HepG2 (cell line): ENCODE measurements around the gene KCNRG. TPM values are rescaled to one million over a fixed set of nuclear protein-coding genes. Genes with fewer than 3 reads are reported as not detected.

Source experiments
- ATAC-seq: fragments of 200-7000 bp; cut with Tn5 transposase; 3 replicates; pipeline ENCODE4 v1.9.1; 2020; ENCODE audit warnings: mild to moderate bottlenecking, moderate library complexity
- BruUV-seq: library from RNA; stranded (reverse); fragments of 400-500 nt; replicated peaks from 2 replicates; lab custom pipeline; 2021; lab: Mats Ljungman, UMichigan
- CTCF ChIA-PET: fragments of 300-600 bp; formaldehyde crosslinking; extraction: SDS; loops from one replicate; lab custom pipeline; 2021; ENCODE audit warnings: low total read pairs, inconsistent platforms, low intra/inter-chr PET ratio; lab: Yijun Ruan, JAX
- POLR2A ChIA-PET: fragments of 350-600 bp; sonication (Branson Sonifier 250); formaldehyde crosslinking; loops from one replicate; lab custom pipeline; 2020; ENCODE audit warnings: antibody characterized with exemption, inconsistent platforms; lab: Yijun Ruan, JAX
- DNase-seq: peaks from one replicate; pipeline ENCODE4 v3.0.0-alpha.2; 2015; ENCODE audit warnings: low spot score
- FAIRE-seq: peaks from 3 replicates; lab custom pipeline; 2011; peaks lifted over from hg19 to GRCh38; lab: Jason Lieb, UNC
- H2AFZ ChIP-seq: one replicate; pipeline ENCODE4 v1.6.1; 2011; ENCODE audit warnings: low read length, inconsistent platforms
- H3K27ac ChIP-seq: fragments of 300-600 bp; 3 replicates; pipeline ENCODE4 v1.8.0; 2011; ENCODE audit warnings: mixed run types, mild to moderate bottlenecking, mixed read lengths, low read length, inconsistent platforms; ENCODE audit not compliant: insufficient read depth; ENCODE audit errors: extremely low read length
- H3K27me3 ChIP-seq, 2 experiments: fragments of 200-600 bp in 1 of 2; 2 replicates in 1 of 2; 3 replicates in 1 of 2; pipeline versions ENCODE4 v1.6.0 to v1.8.0; 2011; ENCODE audit warnings: low read length in 2 of 2, mild to moderate bottlenecking in 2 of 2, moderate library complexity in 2 of 2, inconsistent platforms in 1 of 2; ENCODE audit not compliant: insufficient read depth in 2 of 2, control insufficient read depth in 1 of 2
- H3K36me3 ChIP-seq, 2 experiments: fragments of 200-600 bp in 1 of 2; replicated peaks in 1 of 2; 2 replicates in 1 of 2; 3 replicates in 1 of 2; pipeline versions ENCODE4 v1.5.1 to v1.8.0; 2011; ENCODE audit warnings: low read length in 2 of 2, inconsistent platforms in 1 of 2; ENCODE audit not compliant: insufficient read depth in 2 of 2, control insufficient read depth in 1 of 2
- H3K4me1 ChIP-seq: 2 replicates; pipeline ENCODE4 v1.5.1; 2012; ENCODE audit warnings: low read length, inconsistent platforms; ENCODE audit not compliant: insufficient read depth
- H3K4me2 ChIP-seq: 2 replicates; pipeline ENCODE4 v1.6.0; 2011; ENCODE audit warnings: low read depth, low read length, inconsistent platforms
- H3K4me3 ChIP-seq, 3 experiments: fragments of 200-600 bp in 1 of 3; sonication (generic), shearing (Covaris generic) in 1 of 3; replicated peaks in 1 of 3; 2 replicates each; pipeline ENCODE4 v1.5.1; 2011 to 2016; ENCODE audit warnings: low read length in 3 of 3, inconsistent platforms in 2 of 3, low read depth in 2 of 3, mild to moderate bottlenecking in 2 of 3, control low read depth in 1 of 3, mixed read lengths in 1 of 3; ENCODE audit not compliant: insufficient read depth in 1 of 3
- H3K79me2 ChIP-seq: one replicate; pipeline ENCODE4 v1.6.1; 2011; ENCODE audit warnings: low read length, inconsistent platforms; ENCODE audit not compliant: insufficient read depth
- H3K9ac ChIP-seq: 2 replicates; pipeline ENCODE4 v1.6.0; 2011; ENCODE audit warnings: mild to moderate bottlenecking, low read depth, low read length, inconsistent platforms; ENCODE audit not compliant: insufficient read depth
- H3K9me3 ChIP-seq: 2 replicates; pipeline ENCODE4 v1.5.1; 2012; ENCODE audit warnings: mild to moderate bottlenecking, low read length
- H4K20me1 ChIP-seq: 2 replicates; pipeline ENCODE4 v1.6.0; 2011; ENCODE audit warnings: inconsistent platforms, mild to moderate bottlenecking, low read length, moderate library complexity; ENCODE audit not compliant: insufficient read depth
- AGO1 ChIP-seq: fragments of 200-400 bp; formaldehyde crosslinking; IDR thresholded peaks from 2 replicates; pipeline ENCODE4 v1.6.1; 2017; ENCODE audit warnings: mild to moderate bottlenecking, low read depth, low read length, moderate library complexity; ENCODE audit not compliant: poor library complexity, severe bottlenecking
- KDM2A ChIP-seq: sonication (generic); formaldehyde crosslinking; IDR thresholded peaks from 2 replicates; pipeline ENCODE4 v1.4.0; 2020; ENCODE audit warnings: low read depth, missing genetic modification reagents, borderline replicate concordance
- KLF12 ChIP-seq: sonication (generic); formaldehyde crosslinking; IDR thresholded peaks from 2 replicates; pipeline ENCODE4 v1.4.0; 2020; ENCODE audit warnings: missing genetic modification reagents, borderline replicate concordance
- NAIF1 ChIP-seq: sonication (generic); formaldehyde crosslinking; IDR thresholded peaks from 2 replicates; pipeline ENCODE4 v1.5.0; 2020; ENCODE audit warnings: mild to moderate bottlenecking, missing genetic modification reagents, borderline replicate concordance
- NKX3-1 ChIP-seq: sonication (generic); formaldehyde crosslinking; IDR thresholded peaks from 2 replicates; pipeline ENCODE4 v1.5.0; 2020; ENCODE audit warnings: missing genetic modification reagents
- PTBP1 ChIP-seq: fragments of 200-400 bp; formaldehyde crosslinking; IDR thresholded peaks from 2 replicates; pipeline ENCODE4 v1.6.1; 2018; ENCODE audit warnings: low read length, low read depth; ENCODE audit not compliant: poor library complexity, severe bottlenecking
- SALL1 ChIP-seq: sonication (generic); formaldehyde crosslinking; IDR thresholded peaks from 2 replicates; pipeline ENCODE4 v1.8.0; 2022; ENCODE audit warnings: mild to moderate bottlenecking, missing genetic modification reagents
- SRSF9 ChIP-seq: fragments of 200-400 bp; formaldehyde crosslinking; IDR thresholded peaks from 2 replicates; pipeline ENCODE4 v1.6.1; 2018; ENCODE audit warnings: borderline replicate concordance, mild to moderate bottlenecking, low read depth, low read length; ENCODE audit not compliant: insufficient read depth, poor library complexity, severe bottlenecking
- ZFP37 ChIP-seq: sonication (generic); formaldehyde crosslinking; IDR thresholded peaks from 2 replicates; pipeline ENCODE4 v1.4.0; 2020; ENCODE audit warnings: missing genetic modification reagents, borderline replicate concordance
- ZNF430 ChIP-seq: sonication (generic); formaldehyde crosslinking; IDR thresholded peaks from 2 replicates; pipeline ENCODE4 v1.9.0; 2021; ENCODE audit warnings: mild to moderate bottlenecking, missing genetic modification reagents
- ZNF550 ChIP-seq: sonication (generic); formaldehyde crosslinking; IDR thresholded peaks from 2 replicates; pipeline ENCODE4 v1.4.0; 2020; ENCODE audit warnings: mild to moderate bottlenecking, missing genetic modification reagents, borderline replicate concordance
- ZNF572 ChIP-seq: sonication (generic); formaldehyde crosslinking; IDR thresholded peaks from 2 replicates; pipeline ENCODE4 v1.5.1; 2020; ENCODE audit warnings: mild to moderate bottlenecking, missing genetic modification reagents
- ZNF644 ChIP-seq: IDR thresholded peaks from 2 replicates; pipeline ENCODE4 v1.6.1; 2016; ENCODE audit warnings: low read depth
- ZNF772 ChIP-seq: sonication (generic); formaldehyde crosslinking; IDR thresholded peaks from 2 replicates; pipeline ENCODE4 v1.5.0; 2020; ENCODE audit warnings: mild to moderate bottlenecking, missing genetic modification reagents
- ZNF883 ChIP-seq: sonication (generic); formaldehyde crosslinking; IDR thresholded peaks from 2 replicates; pipeline ENCODE4 v1.5.1; 2020; ENCODE audit warnings: mild to moderate bottlenecking, missing genetic modification reagents; ENCODE audit errors: not compliant biosample characterization
- WGBS: methylation state at CpG from one replicate; pipeline ENCODE4 v1.1.6; 2017; ENCODE audit warnings: low lambda C conversion rate; 5-methylcytosine and 5-hydroxymethylcytosine counted together
- in situ Hi-C: cut with HindIII; loops from 2 replicates; pipeline ENCODE4 v1.10.0; 2017; ENCODE audit warnings: low pct_unique_long_range_greater_than_20kb; ENCODE audit not compliant: extremely low pct_ligation_motif_present
- intact Hi-C: fragments of 100-400 bp; cut with micrococcal nuclease; formaldehyde crosslinking; loops from one replicate; pipeline ENCODE4 v1.10.0; 2022; ENCODE audit not compliant: unreplicated experiment
- polyA plus RNA-seq, 8 experiments: library from polyadenylated mRNA; depleted of rRNA in 3 of 8; stranded (reverse) in 7 of 8; unstranded in 1 of 8; fragments of >200 nt; fragmentation: Illumina TruSeq in 4 of 8; extraction: Trizol in 4 of 8; gene quantifications; 2 replicates each; pipeline versions ENCODE4 v1.2.1 to v1.2.3, GENCODE V29; 2011 to 2016; ENCODE audit warnings: low read depth in 4 of 8, missing spikeins in 1 of 8, mixed read lengths in 1 of 8; ENCODE audit not compliant: insufficient read depth in 1 of 8
- total RNA-seq, 5 experiments: library from RNA; depleted of rRNA; stranded (reverse); fragments of >200 nt; fragmentation: Illumina TruSeq; extraction: Trizol; gene quantifications; 2 replicates each; pipeline ENCODE4 v1.2.3, GENCODE V29; 2016; ENCODE audit warnings: low read depth in 1 of 5
- TF ChIP-seq, protein P1 (sequence below): sonication (generic); formaldehyde crosslinking; IDR thresholded peaks from 2 replicates; pipeline ENCODE4 v1.4.0; 2020; ENCODE audit warnings: missing genetic modification reagents
- TF ChIP-seq, protein P2 (sequence below): IDR thresholded peaks from 2 replicates; pipeline ENCODE4 v1.6.1; 2018; ENCODE audit warnings: missing genetic modification reagents, mild to moderate bottlenecking, missing compliant biosample characterization
- TF ChIP-seq, protein P3 (sequence below): sonication (generic); formaldehyde crosslinking; IDR thresholded peaks from 2 replicates; pipeline ENCODE4 v1.8.0; 2022; ENCODE audit warnings: mild to moderate bottlenecking, missing genetic modification reagents

The KCNRG gene
- total and polyA plus RNA-seq, 2 of the 13 experiments (the other 11 are each of a cell fraction or from before 2014, with no cell fraction given), result 1.0 to 1.5 TPM

DNA sequence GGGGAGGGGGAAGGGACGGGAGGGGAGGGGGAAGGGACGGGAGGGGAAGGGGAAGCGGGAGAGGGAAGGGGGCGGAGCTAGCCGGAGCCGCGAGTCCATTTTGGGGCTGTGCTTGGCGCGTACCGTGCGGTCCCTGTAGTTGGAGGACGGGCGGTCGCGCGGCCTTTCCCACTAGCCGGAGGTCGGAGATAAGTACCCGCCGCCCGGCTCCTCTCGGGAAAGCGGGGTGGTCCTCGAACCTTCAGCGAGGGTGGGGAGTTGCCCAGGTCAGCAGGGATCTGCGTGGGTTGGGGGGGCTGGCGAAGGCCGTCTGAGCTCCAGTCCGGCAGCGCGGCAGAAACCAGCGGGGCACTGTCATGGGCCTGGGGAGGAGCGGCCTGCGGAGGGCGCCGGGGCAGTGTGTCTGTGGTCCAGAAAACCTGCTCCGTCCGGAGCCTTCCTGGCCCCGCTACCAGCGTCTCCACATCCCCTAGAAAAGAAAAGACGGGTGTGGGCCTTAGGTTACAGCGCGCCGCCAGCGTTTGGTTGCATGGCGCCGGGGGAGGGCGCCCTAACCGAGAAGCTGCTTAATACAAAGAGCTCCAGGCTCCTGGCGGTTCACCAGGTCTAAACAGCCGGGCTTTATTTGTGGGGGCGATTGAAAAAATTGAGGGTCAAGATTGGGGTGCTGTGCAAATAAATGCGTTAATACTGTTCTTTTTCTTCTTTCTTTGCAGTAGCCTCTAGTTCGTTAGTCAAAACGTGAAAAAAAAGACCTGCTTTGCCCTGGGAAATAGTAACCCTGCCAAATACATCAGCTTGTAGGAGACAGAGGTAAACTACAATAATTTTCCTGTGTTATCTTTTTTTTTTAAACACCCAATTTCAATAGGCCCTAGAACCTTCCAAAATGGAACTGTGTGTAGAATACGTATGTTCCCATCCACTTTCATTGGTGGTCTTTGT is 18.0 kb upstream of the KCNRG start, which contains the start of gene TRIM13:
Gene TRIM13 (plus strand): TSS at position 92 of the 945 bp plus-strand sequence. CDS start 14,899 bp downstream, outside the sequence.
- peak; percentile 79 for DNase-seq
- in situ Hi-C loops, result loop anchor here (25.0 kb wide), 2 partner anchors 540 to 1065 kb away; no protein-coding TSS in a partner anchor
- peak; percentile 74; the same call in 1 of the 2 replicates for TF ChIP-seq KLF12 (CRISPR knock-in tag)
- TF ChIP-seq NAIF1 (CRISPR knock-in tag), result 0 out of 2 replicates have a peak, but pooled peaks have one; percentile 18
- TF ChIP-seq ZFP37, result no peak
- peak; percentile 54 for TF ChIP-seq ZNF883 (CRISPR knock-in tag)
- TF ChIP-seq, protein P1, sequence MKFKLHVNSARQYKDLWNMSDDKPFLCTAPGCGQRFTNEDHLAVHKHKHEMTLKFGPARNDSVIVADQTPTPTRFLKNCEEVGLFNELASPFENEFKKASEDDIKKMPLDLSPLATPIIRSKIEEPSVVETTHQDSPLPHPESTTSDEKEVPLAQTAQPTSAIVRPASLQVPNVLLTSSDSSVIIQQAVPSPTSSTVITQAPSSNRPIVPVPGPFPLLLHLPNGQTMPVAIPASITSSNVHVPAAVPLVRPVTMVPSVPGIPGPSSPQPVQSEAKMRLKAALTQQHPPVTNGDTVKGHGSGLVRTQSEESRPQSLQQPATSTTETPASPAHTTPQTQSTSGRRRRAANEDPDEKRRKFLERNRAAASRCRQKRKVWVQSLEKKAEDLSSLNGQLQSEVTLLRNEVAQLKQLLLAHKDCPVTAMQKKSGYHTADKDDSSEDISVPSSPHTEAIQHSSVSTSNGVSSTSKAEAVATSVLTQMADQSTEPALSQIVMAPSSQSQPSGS (CRISPR knock-in tag), result no peak
- no peak for TF ChIP-seq ZNF572 (CRISPR knock-in tag)
- peak; percentile 81; the same call in 1 of the 2 replicates for TF ChIP-seq KDM2A (CRISPR knock-in tag)
- TF ChIP-seq ZNF772 (CRISPR knock-in tag), result 0 out of 2 replicates have a peak, but pooled peaks have one; percentile 56
- TF ChIP-seq SALL1 (CRISPR knock-in tag), result peak; percentile 59
- peak; percentile 59; the same call in 1 of the 2 replicates for TF ChIP-seq ZNF430
- TF ChIP-seq ZNF644 (CRISPR knock-in tag), result no peak
- peak; percentile 86 for TF ChIP-seq PTBP1
- TF ChIP-seq SRSF9, result no peak
- TF ChIP-seq, protein P2, sequence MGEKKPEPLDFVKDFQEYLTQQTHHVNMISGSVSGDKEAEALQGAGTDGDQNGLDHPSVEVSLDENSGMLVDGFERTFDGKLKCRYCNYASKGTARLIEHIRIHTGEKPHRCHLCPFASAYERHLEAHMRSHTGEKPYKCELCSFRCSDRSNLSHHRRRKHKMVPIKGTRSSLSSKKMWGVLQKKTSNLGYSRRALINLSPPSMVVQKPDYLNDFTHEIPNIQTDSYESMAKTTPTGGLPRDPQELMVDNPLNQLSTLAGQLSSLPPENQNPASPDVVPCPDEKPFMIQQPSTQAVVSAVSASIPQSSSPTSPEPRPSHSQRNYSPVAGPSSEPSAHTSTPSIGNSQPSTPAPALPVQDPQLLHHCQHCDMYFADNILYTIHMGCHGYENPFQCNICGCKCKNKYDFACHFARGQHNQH (CRISPR knock-in tag), result no peak
- no peak for TF ChIP-seq ZNF550 (CRISPR knock-in tag)
- TF ChIP-seq NKX3-1, result 0 out of 2 replicates have a peak, but pooled peaks have one; percentile 31
- TF ChIP-seq AGO1, result no peak
- TF ChIP-seq, protein P3, sequence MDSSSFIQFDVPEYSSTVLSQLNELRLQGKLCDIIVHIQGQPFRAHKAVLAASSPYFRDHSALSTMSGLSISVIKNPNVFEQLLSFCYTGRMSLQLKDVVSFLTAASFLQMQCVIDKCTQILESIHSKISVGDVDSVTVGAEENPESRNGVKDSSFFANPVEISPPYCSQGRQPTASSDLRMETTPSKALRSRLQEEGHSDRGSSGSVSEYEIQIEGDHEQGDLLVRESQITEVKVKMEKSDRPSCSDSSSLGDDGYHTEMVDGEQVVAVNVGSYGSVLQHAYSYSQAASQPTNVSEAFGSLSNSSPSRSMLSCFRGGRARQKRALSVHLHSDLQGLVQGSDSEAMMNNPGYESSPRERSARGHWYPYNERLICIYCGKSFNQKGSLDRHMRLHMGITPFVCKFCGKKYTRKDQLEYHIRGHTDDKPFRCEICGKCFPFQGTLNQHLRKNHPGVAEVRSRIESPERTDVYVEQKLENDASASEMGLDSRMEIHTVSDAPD (CRISPR knock-in tag), result no peak

More for the DNA sequence above, 18.0 kb upstream of the KCNRG start, which contains the start of gene TRIM13:
- Histone ChIP-seq H3K4me2 (peak within 1 kb of the TSS; percentile 75), H2AFZ (no peak within 1 kb of the TSS), H3K27ac (peak within 1 kb of the TSS; percentile 94), H3K9me3 (no peaks in the 10 kb centered on the region), H3K27me3 (no peaks in the 10 kb centered on the region; a peak in 1 of 5 replicates), H3K4me1 (peaks cover 30% of the 10 kb centered on the region), H3K4me3 (peak within 1 kb of the TSS; percentile 88 to 98 (median 95)), H3K36me3 (peaks cover 0 to 2% of the 10 kb centered on the region in 2 experiments; a peak in 2 of 5 replicates), H3K79me2 (peaks cover 20% of the 10 kb centered on the region), H3K9ac (peak within 1 kb of the TSS; percentile 92), H4K20me1 (no peaks in the 10 kb centered on the region)
- ATAC-seq, result peak; percentile 91
- intact Hi-C loops, result loop anchor here (1.0 to 10.0 kb wide), 2 partner anchors 85 to 248 kb away; no protein-coding TSS in a partner anchor
- ChIA-PET POLR2A (interaction anchor here (0.5 to 2.3 kb wide), 23 partner anchors 11 to 553 kb away, joined by 3 to 39 read pairs (median 4); partner anchors contain the start of genes CAB39L, KCNRG, SETDB2 and SPRYD7), CTCF (no interaction called here)
- FAIRE-seq, result peak; percentile 64
- TSS peak; percentile 62 for BruUV-seq
- WGBS, result 3% methylated on average over 27 of the region's 56 CpGs
